H1 (cell line): ENCODE results near the gene CFAP74. TPM values are rescaled to one million over a fixed set of nuclear protein-coding genes. Genes with fewer than 3 reads are reported as not detected.

ENCODE experiments used
- CTCF ChIA-PET: fragments of 300-600 bp; sonication (Branson Sonifier 250); formaldehyde crosslinking; loops from one replicate; lab custom pipeline; 2021; ENCODE audit not compliant: partially characterized antibody; lab: Charles Lee
- POLR2A ChIA-PET: fragments of 300-600 bp; sonication (Branson Sonifier 250); formaldehyde crosslinking; loops from one replicate; lab custom pipeline; 2021; ENCODE audit warnings: inconsistent platforms; ENCODE audit not compliant: partially characterized antibody; lab: Charles Lee
- DNase-seq, 2 experiments: peaks; one replicate each; pipeline versions ENCODE4 v3.0.0 to v3.0.0-alpha.2; 2010 to 2022; ENCODE audit warnings: low spot score in 2 of 2, low read depth in 1 of 2, mixed read lengths in 1 of 2
- FAIRE-seq: peaks from 2 replicates; lab custom pipeline; 2011; peaks lifted over from hg19 to GRCh38; lab: Jason Lieb, UNC
- H2AFZ ChIP-seq: 2 replicates; pipeline ENCODE4 v1.8.1; 2012; ENCODE audit warnings: low read length, inconsistent platforms
- H2AK5ac ChIP-seq: 2 replicates; pipeline ENCODE4 v1.6.1; 2013; ENCODE audit warnings: low read depth, low read length
- H2BK120ac ChIP-seq: replicated peaks from 2 replicates; pipeline ENCODE3; 2013; ENCODE audit warnings: low read depth, low read length, inconsistent platforms
- H2BK12ac ChIP-seq: 2 replicates; pipeline ENCODE4 v1.6.1; 2013; ENCODE audit warnings: low read depth, low read length
- H2BK15ac ChIP-seq: 2 replicates; pipeline ENCODE4 v1.6.1; 2013; ENCODE audit warnings: low read length
- H2BK20ac ChIP-seq: 2 replicates; pipeline ENCODE4 v1.6.1; 2013; ENCODE audit warnings: low read length
- H2BK5ac ChIP-seq: 2 replicates; pipeline ENCODE4 v1.6.1; 2013; ENCODE audit warnings: low read depth, low read length
- H3K14ac ChIP-seq: 2 replicates; pipeline ENCODE4 v1.6.1; 2013; ENCODE audit warnings: inconsistent platforms; ENCODE audit not compliant: insufficient read length
- H3K18ac ChIP-seq: 2 replicates; pipeline ENCODE4 v1.6.1; 2013; ENCODE audit warnings: low read length; ENCODE audit errors: extremely low read depth
- H3K23ac ChIP-seq: 2 replicates; pipeline ENCODE4 v1.6.1; 2013; ENCODE audit warnings: inconsistent platforms; ENCODE audit not compliant: insufficient read length
- H3K23me2 ChIP-seq: 2 replicates; pipeline ENCODE4 v1.6.1; 2013; ENCODE audit warnings: low read depth, low read length
- H3K27ac ChIP-seq: 2 replicates; pipeline ENCODE4 v1.6.1; 2011; ENCODE audit warnings: low read depth, low read length, inconsistent platforms
- H3K27me3 ChIP-seq, 4 experiments: replicated peaks in 1 of 4; 1 replicate in 1 of 4; 2 replicates in 3 of 4; pipeline versions ENCODE4 v1.6.1 to v1.8.1; 2011 to 2013; ENCODE audit warnings: low read length in 3 of 4, mild to moderate bottlenecking in 3 of 4, inconsistent platforms in 2 of 4, mixed read lengths in 2 of 4, moderate library complexity in 1 of 4; ENCODE audit not compliant: control insufficient read depth in 3 of 4, insufficient read depth in 3 of 4; ENCODE audit errors: extremely low read depth in 1 of 4
- H3K36me3 ChIP-seq, 4 experiments: 2 replicates each; pipeline versions ENCODE4 v1.6.1 to v1.8.1; 2011 to 2013; ENCODE audit warnings: mild to moderate bottlenecking in 4 of 4, low read length in 3 of 4, moderate library complexity in 2 of 4, control low read depth in 1 of 4, inconsistent platforms in 1 of 4; ENCODE audit not compliant: insufficient read depth in 4 of 4, control insufficient read depth in 2 of 4
- H3K4ac ChIP-seq: replicated peaks from 2 replicates; pipeline ENCODE3; 2013; ENCODE audit warnings: low read length, low read depth, mixed read lengths, inconsistent platforms; ENCODE audit not compliant: insufficient read length
- H3K4me1 ChIP-seq, 4 experiments: replicated peaks in 1 of 4; 1 replicate in 1 of 4; 2 replicates in 3 of 4; pipeline versions ENCODE4 v1.6.1 to v1.8.1; 2011 to 2013; ENCODE audit warnings: low read length in 3 of 4, inconsistent platforms in 2 of 4, mixed read lengths in 1 of 4; ENCODE audit not compliant: insufficient read depth in 4 of 4, control insufficient read depth in 3 of 4
- H3K4me2 ChIP-seq, 2 experiments: 2 replicates each; pipeline versions ENCODE4 v1.6.1 to v1.8.1; 2011 to 2013; ENCODE audit warnings: low read depth in 2 of 2, low read length in 2 of 2, control low read depth in 1 of 2, inconsistent platforms in 1 of 2, mild to moderate bottlenecking in 1 of 2; ENCODE audit not compliant: insufficient read depth in 1 of 2
- H3K4me3 ChIP-seq, 4 experiments: fragments of 200-600, 300-600 bp in 1 of 4; sonication (generic), shearing (Covaris generic), sonication (Bioruptor Twin) in 1 of 4; 2 replicates each; pipeline versions ENCODE4 v1.5.1 to v1.8.1; 2011 to 2016; ENCODE audit warnings: low read length in 4 of 4, low read depth in 3 of 4, control low read depth in 2 of 4, inconsistent platforms in 2 of 4, mild to moderate bottlenecking in 2 of 4, mixed read lengths in 1 of 4, moderate library complexity in 1 of 4; ENCODE audit not compliant: insufficient read depth in 2 of 4; ENCODE audit errors: extremely low read depth in 1 of 4
- H3K56ac ChIP-seq: replicated peaks from 2 replicates; pipeline ENCODE3; 2013; ENCODE audit warnings: low read depth, mild to moderate bottlenecking, mixed read lengths, low read length, inconsistent platforms; ENCODE audit not compliant: insufficient read length
- H3K79me1 ChIP-seq: 2 replicates; pipeline ENCODE4 v1.6.1; 2013; ENCODE audit warnings: low read depth, low read length, control low read depth
- H3K79me2 ChIP-seq, 2 experiments: 2 replicates each; pipeline versions ENCODE4 v1.6.1 to v1.8.1; 2012 to 2013; ENCODE audit warnings: low read length in 2 of 2, mild to moderate bottlenecking in 2 of 2, inconsistent platforms in 1 of 2; ENCODE audit not compliant: insufficient read depth in 2 of 2, control insufficient read depth in 1 of 2
- H3K9ac ChIP-seq, 4 experiments: replicated peaks in 1 of 4; 1 replicate in 1 of 4; 2 replicates in 3 of 4; pipeline versions ENCODE4 v1.6.1 to v1.8.1; 2011 to 2013; ENCODE audit warnings: low read depth in 3 of 4, low read length in 3 of 4, control low read depth in 2 of 4, mild to moderate bottlenecking in 2 of 4, moderate library complexity in 2 of 4, inconsistent platforms in 1 of 4; ENCODE audit errors: extremely low read depth in 1 of 4
- H3K9me3 ChIP-seq, 2 experiments: 2 replicates each; pipeline versions ENCODE4 v1.6.1 to v1.8.1; 2012 to 2013; ENCODE audit warnings: mild to moderate bottlenecking in 2 of 2, moderate library complexity in 2 of 2, control low read depth in 1 of 2, inconsistent platforms in 1 of 2, low read depth in 1 of 2, low read length in 1 of 2, mixed read lengths in 1 of 2; ENCODE audit not compliant: insufficient read depth in 2 of 2
- H4K20me1 ChIP-seq, 2 experiments: replicated peaks in 1 of 2; 2 replicates each; pipeline versions ENCODE3 to v1.8.1; 2011 to 2013; ENCODE audit warnings: inconsistent platforms in 2 of 2, low read length in 2 of 2, mild to moderate bottlenecking in 1 of 2; ENCODE audit not compliant: insufficient read depth in 2 of 2, control insufficient read depth in 1 of 2
- H4K5ac ChIP-seq: 2 replicates; pipeline ENCODE4 v1.6.1; 2013; ENCODE audit warnings: low read length, low read depth, mixed read lengths, inconsistent platforms; ENCODE audit not compliant: insufficient read length
- H4K8ac ChIP-seq: 2 replicates; pipeline ENCODE4 v1.8.0; 2013; ENCODE audit warnings: mild to moderate bottlenecking, moderate library complexity, low read length, inconsistent platforms; ENCODE audit not compliant: insufficient read depth; ENCODE audit errors: extremely low read depth
- H4K91ac ChIP-seq: replicated peaks from 2 replicates; pipeline ENCODE3; 2013; ENCODE audit warnings: low read length, mixed read lengths, inconsistent platforms; ENCODE audit not compliant: insufficient read length
- JUN ChIP-seq: IDR thresholded peaks from 2 replicates; pipeline ENCODE4 v1.6.1; 2011; ENCODE audit warnings: low read depth, mild to moderate bottlenecking, improper control_type of control experiment, low read length
- KDM4A ChIP-seq: IDR thresholded peaks from one replicate; pipeline ENCODE4 v1.7.1; 2012; ENCODE audit warnings: low read depth, mild to moderate bottlenecking, moderate library complexity, low read length, inconsistent platforms; ENCODE audit not compliant: severe bottlenecking
- RNF2 ChIP-seq: fragments of 200-900, 300-1000 bp; sonication (generic); IDR thresholded peaks from 2 replicates; pipeline ENCODE4 v1.7.1; 2016; ENCODE audit warnings: borderline replicate concordance, low read depth, mild to moderate bottlenecking, antibody characterized with exemption, low read length; ENCODE audit not compliant: poor library complexity, severe bottlenecking; ENCODE audit errors: missing control alignments
- TAF1 ChIP-seq: IDR thresholded peaks from 2 replicates; pipeline ENCODE4 v1.6.1; 2011; ENCODE audit warnings: mild to moderate bottlenecking, low read depth, low read length
- TBP ChIP-seq: IDR thresholded peaks from 2 replicates; pipeline ENCODE4 v1.6.1; 2011; ENCODE audit warnings: low read depth, low read length, improper control_type of control experiment
- USF2 ChIP-seq: IDR thresholded peaks from 2 replicates; pipeline ENCODE4 v1.6.1; 2011; ENCODE audit warnings: low read length, improper control_type of control experiment
- WGBS, 2 experiments: shearing (Covaris generic) in 1 of 2; methylation state at CpG; one replicate each; pipeline versions ENCODE4 v1.1.6 to v1.1.7; 2013 to 2015; ENCODE audit warnings: low lambda C conversion rate in 2 of 2, mixed read lengths in 2 of 2, inconsistent platforms in 1 of 2, low coverage in 1 of 2, missing lambda C conversion rate in 1 of 2; ENCODE audit not compliant: insufficient replicate concordance in 2 of 2, insufficient coverage in 1 of 2, insufficient read length in 1 of 2; ENCODE audit errors: extremely low coverage in 1 of 2, missing lambda C conversion rate in 1 of 2; 5-methylcytosine and 5-hydroxymethylcytosine counted together
- polyA plus RNA-seq, 7 experiments: library from polyadenylated mRNA; depleted of rRNA in 3 of 7; stranded (reverse) in 5 of 7; unstranded in 2 of 7; fragments of >200 nt in 5 of 7; fragments of 200-250 nt in 2 of 7; gene quantifications; 1 replicate in 5 of 7; 2 replicates in 1 of 7; 4 replicates in 1 of 7; pipeline versions ENCODE4 v1.2.1 to v1.2.3, GENCODE V29; 2011 to 2013; ENCODE audit warnings: missing spikeins in 2 of 7, mixed read lengths in 2 of 7
- total RNA-seq: library from RNA; stranded (reverse); fragmentation: NEBNext Ultra II Directional; extraction: Animal tissue kit (Norgen Biotek cat#: 25700); gene quantifications from 2 replicates; pipeline ENCODE4 v1.2.1, GENCODE V29; 2021

Gene CFAP74
- total and polyA plus RNA-seq, 2 of the 8 experiments (the other 6 are each of a cell fraction or from before 2014, with no cell fraction given), result 0.09 to 0.20 TPM

GRCh38 chr1:2016123-2016522 lies 12.5 kb upstream of the CFAP74 start:
- no peaks in the 10 kb centered on the region for H3K79me1 ChIP-seq
- H3K4me1 ChIP-seq, result peaks cover 0 to 10% (median 3%) of the 10 kb centered on the region in 4 experiments; a peak in 5 of 7 replicates
- no peak for FAIRE-seq
- 84% methylated on average over 9 of the region's 9 CpGs; no CpG with 5 or more reads in 1 of the 2 experiments for WGBS, 2 experiments
- H3K4me3 ChIP-seq, result no peak overlapping the region
- no peak overlapping the region for H4K8ac ChIP-seq
- no peak overlapping the region for H4K91ac ChIP-seq
- TF ChIP-seq TBP (no peak), USF2 (no peak), KDM4A (no peak), TAF1 (no peak), JUN (no peak), RNF2 (no peak)
- ChIA-PET POLR2A (no interaction called here), CTCF (interaction anchor here (1.3 to 2.4 kb wide), 4 partner anchors 19 to 158 kb away, joined by 3 to 8 read pairs (median 4); no protein-coding TSS in a partner anchor)
- H2BK12ac ChIP-seq, result no peak overlapping the region
- no peak overlapping the region for H2BK20ac ChIP-seq
- no peaks in the 10 kb centered on the region for H3K79me2 ChIP-seq
- no peak overlapping the region for H3K4me2 ChIP-seq
- H3K27ac ChIP-seq, result no peak overlapping the region
- no peak overlapping the region for H2BK15ac ChIP-seq
- H4K5ac ChIP-seq, result no peak overlapping the region
- no peak overlapping the region for H2AFZ ChIP-seq
- H3K14ac ChIP-seq, result no peak overlapping the region
- H3K9ac ChIP-seq, result no peak overlapping the region
- no peaks in the 10 kb centered on the region for H3K9me3 ChIP-seq
- no peak overlapping the region for H3K4ac ChIP-seq
- no peak overlapping the region for H3K23ac ChIP-seq
- H3K18ac ChIP-seq, result no peak overlapping the region
- H3K27me3 ChIP-seq, result peaks cover 3 to 18% (median 14%) of the 10 kb centered on the region in 4 experiments
- H2BK120ac ChIP-seq, result no peak overlapping the region
- H2AK5ac ChIP-seq, result no peak overlapping the region
- peak overlapping the region; percentile 36 for H3K56ac ChIP-seq
- no peak overlapping the region for H2BK5ac ChIP-seq
- peaks cover 0 to 4% of the 10 kb centered on the region in 2 experiments for H4K20me1 ChIP-seq
- peaks cover 7% of the 10 kb centered on the region; the same call in 1 of the 2 replicates for H3K23me2 ChIP-seq
- DNase-seq, result no peak
- no peaks in the 10 kb centered on the region for H3K36me3 ChIP-seq
